Measurements from ENCODE around the gene BTBD9. TPM values are rescaled to one million over a fixed set of nuclear protein-coding genes. Genes with fewer than 3 reads are reported as not detected.

BTBD9 gene
- total RNA-seq, 1 donor from 2014 or later = 24.1 TPM

DNA sequence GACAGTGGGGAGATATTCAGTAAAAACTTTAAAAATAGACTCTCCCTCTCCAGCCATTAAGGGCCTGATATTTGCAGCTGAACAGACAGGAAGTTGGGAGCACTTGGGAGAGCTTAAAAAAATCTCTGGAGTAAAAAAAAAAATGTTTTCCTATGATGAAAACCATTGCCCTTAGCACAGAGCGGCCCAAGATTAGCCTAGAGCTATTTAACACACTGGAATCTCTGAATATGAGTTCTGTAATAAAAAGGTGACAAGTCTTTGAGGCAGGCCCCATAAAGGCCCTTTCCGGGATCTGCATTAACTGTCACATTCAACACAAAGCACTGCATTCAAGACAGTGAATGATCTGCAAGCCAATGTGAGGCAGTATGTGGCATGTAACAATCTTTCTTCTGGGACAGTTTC lies 426.5 kb downstream of the BTBD9 start:
- H3K9me3 ChIP-seq = no peaks in the 10 kb centered on the region
- H3K27me3 ChIP-seq = no peaks in the 10 kb centered on the region
- TF ChIP-seq POLR2AphosphoS5 (IDR thresholded peaks at IDR 0.05; ENCODE audit: insufficient read depth in 1 of 2, low read depth in 1 of 2) = no peak
- TF ChIP-seq POLR2A (IDR thresholded peaks at IDR 0.05) = no peak
- TF ChIP-seq, protein P1, sequence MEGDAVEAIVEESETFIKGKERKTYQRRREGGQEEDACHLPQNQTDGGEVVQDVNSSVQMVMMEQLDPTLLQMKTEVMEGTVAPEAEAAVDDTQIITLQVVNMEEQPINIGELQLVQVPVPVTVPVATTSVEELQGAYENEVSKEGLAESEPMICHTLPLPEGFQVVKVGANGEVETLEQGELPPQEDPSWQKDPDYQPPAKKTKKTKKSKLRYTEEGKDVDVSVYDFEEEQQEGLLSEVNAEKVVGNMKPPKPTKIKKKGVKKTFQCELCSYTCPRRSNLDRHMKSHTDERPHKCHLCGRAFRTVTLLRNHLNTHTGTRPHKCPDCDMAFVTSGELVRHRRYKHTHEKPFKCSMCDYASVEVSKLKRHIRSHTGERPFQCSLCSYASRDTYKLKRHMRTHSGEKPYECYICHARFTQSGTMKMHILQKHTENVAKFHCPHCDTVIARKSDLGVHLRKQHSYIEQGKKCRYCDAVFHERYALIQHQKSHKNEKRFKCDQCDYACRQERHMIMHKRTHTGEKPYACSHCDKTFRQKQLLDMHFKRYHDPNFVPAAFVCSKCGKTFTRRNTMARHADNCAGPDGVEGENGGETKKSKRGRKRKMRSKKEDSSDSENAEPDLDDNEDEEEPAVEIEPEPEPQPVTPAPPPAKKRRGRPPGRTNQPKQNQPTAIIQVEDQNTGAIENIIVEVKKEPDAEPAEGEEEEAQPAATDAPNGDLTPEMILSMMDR (IDR thresholded peaks at IDR 0.05) = no peak
- intact Hi-C loops (cut with DNase I) = no loop called here
- DNase-seq (ENCODE audit: extremely low spot score in 2 of 2) = peak in 1 of 2 donors; percentile 52
- no peak overlapping the region for H3K27ac ChIP-seq
- H3K36me3 ChIP-seq = no peaks in the 10 kb centered on the region
- no peaks in the 10 kb centered on the region for H3K4me1 ChIP-seq
- H3K4me3 ChIP-seq = no peak overlapping the region

DNA sequence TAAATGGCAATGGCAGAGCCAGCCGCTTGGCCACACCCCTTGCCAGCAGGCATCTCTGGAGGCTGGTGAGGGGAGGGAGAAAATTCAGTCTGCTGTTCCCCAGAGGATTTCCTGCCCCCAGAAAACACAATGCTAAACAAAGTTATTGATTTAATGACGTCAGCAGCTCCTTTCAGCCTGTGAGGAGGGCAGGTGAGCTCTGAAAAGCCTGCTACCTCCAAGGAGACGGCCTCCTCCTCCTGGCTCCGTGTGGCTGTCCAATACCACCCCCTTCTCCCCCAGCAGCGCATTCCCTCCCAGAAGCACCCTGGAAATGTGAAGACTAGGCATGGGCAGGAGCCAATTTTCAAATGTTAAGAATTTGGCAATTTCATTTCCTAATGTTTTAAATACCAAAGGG lies 427.1 kb downstream of the BTBD9 start:
- Histone ChIP-seq H3K27me3 (no peaks in the 10 kb centered on the region), H3K4me1 (no peaks in the 10 kb centered on the region), H3K9me3 (no peaks in the 10 kb centered on the region), H3K36me3 (no peaks in the 10 kb centered on the region), H3K27ac (no peak overlapping the region), H3K4me3 (no peak overlapping the region)
- intact Hi-C loops (cut with DNase I) = no loop called here
- TF ChIP-seq POLR2A (IDR thresholded peaks at IDR 0.05) = no peak
- TF ChIP-seq, protein P1 (IDR thresholded peaks at IDR 0.05) = no peak
- no peak for TF ChIP-seq POLR2AphosphoS5 (IDR thresholded peaks at IDR 0.05; ENCODE audit: insufficient read depth in 1 of 2, low read depth in 1 of 2)
- DNase-seq (ENCODE audit: extremely low spot score in 2 of 2) = no peak

DNA sequence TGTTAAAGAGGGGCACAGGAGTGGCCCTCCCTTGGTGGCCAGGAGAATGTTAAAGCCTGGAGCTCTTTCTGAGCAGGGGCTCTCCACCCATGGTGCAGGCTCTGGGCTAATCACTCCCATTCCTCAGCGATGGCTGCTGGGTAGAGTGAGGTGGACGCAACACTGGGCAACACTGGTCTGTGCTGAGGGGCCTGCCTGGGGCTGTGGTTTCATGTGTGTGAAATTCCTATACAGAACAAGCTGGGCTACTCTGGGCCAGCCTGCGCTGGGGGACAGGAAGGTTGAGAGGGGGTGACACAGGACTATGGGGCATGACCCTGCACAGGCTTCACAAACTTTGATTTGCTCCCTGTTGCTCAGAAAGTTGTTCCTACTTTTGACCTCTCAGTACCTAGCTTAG lies 427.6 kb downstream of the BTBD9 start:
- Histone ChIP-seq H3K4me3 (no peak overlapping the region), H3K36me3 (no peaks in the 10 kb centered on the region), H3K4me1 (no peaks in the 10 kb centered on the region), H3K27ac (no peak overlapping the region), H3K9me3 (no peaks in the 10 kb centered on the region), H3K27me3 (no peaks in the 10 kb centered on the region)
- TF ChIP-seq POLR2AphosphoS5 (IDR thresholded peaks at IDR 0.05; ENCODE audit: insufficient read depth in 1 of 2, low read depth in 1 of 2) (no peak), POLR2A (IDR thresholded peaks at IDR 0.05) (no peak)
- TF ChIP-seq, protein P1 (IDR thresholded peaks at IDR 0.05) = no peak
- intact Hi-C loops (cut with DNase I) = no loop called here
- peak in 1 of 2 donors; percentile 65 for DNase-seq (ENCODE audit: extremely low spot score in 2 of 2)

DNA sequence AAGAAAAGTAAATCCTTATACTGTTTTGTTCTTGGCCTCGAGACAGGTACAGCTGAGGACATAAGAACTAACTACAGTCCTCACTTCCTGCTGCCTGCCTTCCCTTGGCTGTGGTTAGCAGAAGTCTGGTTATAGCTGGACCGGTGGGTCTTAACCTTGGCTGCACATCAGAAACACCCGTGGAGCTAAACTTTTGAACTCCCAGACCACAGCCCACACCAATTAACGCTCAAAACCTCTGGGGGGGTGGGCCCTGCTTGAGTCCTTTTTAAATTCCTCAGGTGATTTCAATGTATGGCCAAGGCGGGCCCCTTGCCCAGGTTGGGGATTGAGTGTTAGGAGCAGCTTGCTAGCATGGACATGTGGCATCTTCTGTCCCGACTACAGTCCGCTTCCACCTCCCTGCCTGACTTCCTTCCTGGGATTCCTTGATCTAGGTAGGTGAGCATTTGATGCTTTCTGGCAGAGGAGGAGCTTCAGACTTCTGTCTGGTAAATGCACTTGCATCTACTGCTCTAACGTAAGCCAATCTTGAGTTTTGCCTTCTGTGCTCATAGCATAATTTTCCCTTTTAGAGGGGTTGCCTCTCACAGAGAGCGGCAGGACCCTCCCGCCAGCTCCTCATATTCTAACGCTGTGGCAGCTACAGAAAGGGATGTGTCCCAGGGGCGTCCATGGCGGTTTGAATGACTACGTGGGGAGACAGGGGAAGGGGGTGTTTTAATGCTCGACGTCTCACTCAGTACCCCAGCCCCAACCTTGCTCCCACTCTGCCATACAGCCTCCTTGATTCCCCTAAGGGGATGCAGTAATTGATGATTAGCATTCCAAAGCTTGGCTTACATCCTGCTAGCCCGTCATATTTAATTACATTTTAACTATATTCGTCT lies 430.1 kb downstream of the BTBD9 start:
- no peak for TF ChIP-seq POLR2A (IDR thresholded peaks at IDR 0.05)
- TF ChIP-seq, protein P1 (IDR thresholded peaks at IDR 0.05) = no peak
- TF ChIP-seq POLR2AphosphoS5 (IDR thresholded peaks at IDR 0.05; ENCODE audit: insufficient read depth in 1 of 2, low read depth in 1 of 2) = no peak
- H3K27ac ChIP-seq = no peak overlapping the region
- no peaks in the 10 kb centered on the region for H3K36me3 ChIP-seq
- no peaks in the 10 kb centered on the region for H3K9me3 ChIP-seq
- DNase-seq (ENCODE audit: extremely low spot score in 2 of 2) = peak; percentile 52 to 76
- H3K27me3 ChIP-seq = no peaks in the 10 kb centered on the region
- H3K4me3 ChIP-seq = no peak overlapping the region
- H3K4me1 ChIP-seq = no peaks in the 10 kb centered on the region
- intact Hi-C loops (cut with DNase I) = no loop called here

DNA sequence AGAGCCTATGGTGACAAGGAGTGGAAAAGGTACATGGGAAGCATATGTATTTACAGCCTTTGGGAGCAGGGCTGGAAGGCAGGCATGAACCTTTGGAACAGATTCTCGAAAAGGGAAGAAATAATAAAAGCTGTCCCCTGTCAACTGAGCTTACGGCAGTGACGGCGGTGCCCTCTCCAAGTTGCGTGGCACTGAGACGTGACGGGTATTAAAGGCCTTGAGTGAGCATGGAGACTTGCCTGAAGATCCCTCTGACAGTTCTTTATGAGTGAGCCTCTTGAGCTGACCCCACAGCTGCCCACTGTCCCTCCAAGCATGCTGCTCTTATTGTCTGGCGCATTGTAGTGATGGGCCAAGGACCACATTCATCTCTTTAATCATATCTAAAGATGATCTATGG lies 431.7 kb downstream of the BTBD9 start:
- no peak for TF ChIP-seq POLR2A (IDR thresholded peaks at IDR 0.05)
- no peak for TF ChIP-seq POLR2AphosphoS5 (IDR thresholded peaks at IDR 0.05; ENCODE audit: insufficient read depth in 1 of 2, low read depth in 1 of 2)
- TF ChIP-seq, protein P1 (IDR thresholded peaks at IDR 0.05) = no peak
- Histone ChIP-seq H3K4me1 (no peaks in the 10 kb centered on the region), H3K4me3 (no peak overlapping the region), H3K36me3 (no peaks in the 10 kb centered on the region), H3K27ac (no peak overlapping the region), H3K9me3 (no peaks in the 10 kb centered on the region), H3K27me3 (no peaks in the 10 kb centered on the region)
- peak; percentile 16 to 18 for DNase-seq (ENCODE audit: extremely low spot score in 2 of 2)
- intact Hi-C loops (cut with DNase I) = no loop called here

Data from vagina (tissue), 2 donors.